CD4-positive, alpha-beta T cell treated with Interleukin-2 at 100 ng/mL for 4 hours (primary cell): ENCODE measurements around the gene ALKBH5.
A peak's percentile ranks its signal among the peaks of the same experiment; 100 is the strongest.
"Not testable (repeated sequence)": the region's sequence is repeated elsewhere in the genome, so short reads cannot be mapped to it uniquely, and the experiment has no call there.

Experiments used
- DNase-seq: peaks from one replicate; pipeline ENCODE4 v3.0.0-alpha.2; 2020; ENCODE audit warnings: low spot score

Gene ALKBH5

DNA sequence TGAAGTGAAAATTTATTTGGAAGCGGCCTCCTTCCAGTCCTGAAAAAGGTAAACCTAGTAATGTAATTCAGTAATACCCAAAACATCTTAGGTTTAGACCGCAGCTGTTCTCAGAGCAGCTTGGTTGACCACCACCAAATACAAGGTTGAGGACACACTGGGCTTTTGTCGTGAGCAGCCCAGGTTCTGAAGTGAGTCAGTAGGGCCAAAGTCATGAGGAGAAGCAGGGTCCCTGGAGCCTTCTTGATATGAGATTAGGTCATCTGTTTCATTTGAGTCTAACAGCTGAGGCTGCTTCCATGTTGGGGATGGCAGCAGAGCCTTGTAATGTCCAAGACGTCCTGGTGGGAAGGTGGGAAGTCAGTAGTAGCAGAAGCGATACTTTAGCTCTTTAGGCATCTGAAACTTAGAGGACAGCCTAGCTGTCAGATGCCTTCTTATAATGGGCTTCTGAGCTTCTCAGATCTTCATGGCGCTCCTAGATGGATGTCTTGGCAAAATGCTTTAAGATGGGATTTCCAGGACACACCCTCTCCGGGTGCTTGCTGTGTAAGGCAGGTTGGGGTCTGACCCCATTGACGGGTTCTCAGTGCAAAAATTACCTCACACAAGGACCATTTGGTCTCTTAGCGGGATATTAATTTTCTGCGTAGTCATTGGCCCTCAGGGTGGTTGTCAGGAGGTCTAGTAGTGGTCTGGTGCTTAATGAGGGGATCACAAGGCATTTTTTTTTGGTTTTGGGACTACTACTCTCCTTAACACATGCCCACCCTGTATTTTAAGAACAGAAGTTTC is 2.4 kb downstream of the ALKBH5 start:
- DNase-seq: no peak

DNA sequence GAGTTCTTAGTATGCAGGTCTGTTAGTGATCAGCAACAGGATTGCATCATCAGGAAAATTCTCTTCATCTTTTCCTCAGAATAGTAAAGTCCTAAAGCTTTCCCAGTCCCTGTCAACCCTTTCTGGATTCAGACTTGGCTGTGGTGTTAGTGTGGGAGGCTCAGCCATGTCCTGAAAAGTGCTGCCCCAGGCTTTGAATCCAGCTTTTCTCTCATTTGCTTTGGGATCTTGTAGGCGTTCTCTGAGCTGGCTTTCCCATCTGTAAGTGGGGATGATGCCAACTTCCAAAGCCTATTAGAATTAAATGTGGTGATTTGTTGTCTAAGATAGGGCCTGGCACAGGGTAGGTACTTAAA is 3.0 kb downstream of the ALKBH5 start:
- DNase-seq: no peak

DNA sequence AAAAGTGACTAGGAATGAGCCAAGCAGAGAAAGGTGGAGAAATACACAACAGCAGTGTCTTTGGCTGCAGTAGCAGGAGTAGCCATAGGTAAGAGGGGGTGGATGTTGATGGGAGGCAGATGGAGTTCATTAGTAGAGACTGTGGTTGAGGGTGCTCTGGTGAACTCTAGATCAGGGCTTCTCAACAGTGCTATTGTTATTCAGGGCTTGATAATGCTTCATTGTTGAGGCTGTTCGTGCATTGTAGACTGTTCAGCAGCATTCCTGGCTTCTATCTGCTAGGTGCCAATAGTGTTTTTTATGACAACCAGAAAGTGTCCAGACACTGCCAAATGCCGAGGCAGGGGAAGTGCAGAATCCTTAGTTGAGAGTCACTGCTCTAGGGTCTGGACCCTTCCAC is 3.6 kb downstream of the ALKBH5 start:
- no peak for DNase-seq

DNA sequence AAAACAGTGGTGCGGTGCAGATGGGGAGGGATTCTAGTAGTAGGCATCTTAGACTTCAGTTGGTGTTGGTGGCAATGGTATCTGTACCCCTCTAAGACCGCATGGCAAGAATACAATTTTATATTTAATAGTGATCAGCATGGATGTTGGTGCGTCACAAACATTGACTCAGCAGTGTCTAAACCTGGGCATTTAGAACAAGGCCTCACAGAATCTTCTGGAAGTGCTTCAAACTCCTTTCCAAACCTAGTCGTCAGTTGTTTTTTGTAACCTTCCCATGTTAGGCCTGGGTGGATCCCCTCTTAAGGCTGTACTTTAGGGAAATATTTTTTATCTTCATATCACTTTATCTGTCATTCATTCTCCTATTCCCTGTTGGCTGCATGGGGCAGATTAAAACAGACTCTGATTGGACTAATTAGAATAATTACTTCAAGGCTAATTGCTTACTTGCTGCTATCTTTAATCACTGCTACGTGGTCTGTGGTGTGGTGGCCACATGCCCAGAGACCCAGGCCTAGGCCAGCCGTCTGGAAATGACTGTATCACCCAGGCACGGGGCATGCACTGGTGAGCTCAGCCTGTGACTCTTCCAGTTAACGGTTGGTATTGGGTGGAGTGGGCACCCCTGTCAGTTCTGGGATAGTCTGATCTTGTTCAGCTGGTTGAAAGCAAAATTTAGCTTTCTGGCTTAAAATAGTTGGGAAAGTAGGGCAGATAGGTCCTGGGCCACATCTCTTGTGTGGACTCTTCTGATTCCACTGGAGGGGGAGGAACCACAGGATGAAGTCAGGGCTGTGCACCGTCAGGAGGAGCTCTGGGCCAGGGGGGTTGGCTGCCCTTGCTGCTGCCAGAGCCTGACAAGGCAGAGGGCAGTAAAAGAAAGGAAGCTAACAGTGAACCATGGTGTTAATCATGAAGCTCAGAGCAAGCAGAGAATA is 4.5 kb downstream of the ALKBH5 start:
- peak; percentile 7 for DNase-seq

DNA sequence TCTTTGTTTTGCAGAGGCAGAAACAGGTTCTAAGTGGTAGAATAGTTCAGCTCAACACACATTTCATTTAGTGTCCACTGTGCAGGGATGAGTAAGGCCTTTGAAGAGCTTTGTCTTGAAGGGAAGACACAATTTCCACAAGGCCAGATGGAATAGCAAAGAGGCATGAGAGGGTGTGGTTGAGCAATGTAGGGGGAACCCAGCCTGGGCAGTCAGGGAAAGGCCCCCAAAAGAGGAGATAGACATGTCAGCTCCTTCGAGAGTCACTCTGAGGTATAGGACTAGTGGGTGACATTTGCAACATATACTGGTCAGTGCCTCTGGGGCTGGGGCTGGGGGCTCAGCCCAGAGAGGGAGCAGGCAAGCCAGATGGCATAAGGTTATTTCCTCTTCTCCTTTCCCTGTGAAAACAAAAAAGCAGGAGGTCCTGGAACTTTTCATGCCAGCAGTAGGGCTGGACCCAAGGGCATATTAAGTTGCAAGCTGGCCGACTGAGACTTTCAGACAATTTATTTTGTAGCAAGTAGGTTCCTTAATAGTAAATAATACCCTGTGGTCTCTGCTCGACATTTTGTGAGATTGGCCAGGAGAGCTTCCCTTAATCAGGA is 7.1 kb downstream of the ALKBH5 start:
- DNase-seq: no peak

DNA sequence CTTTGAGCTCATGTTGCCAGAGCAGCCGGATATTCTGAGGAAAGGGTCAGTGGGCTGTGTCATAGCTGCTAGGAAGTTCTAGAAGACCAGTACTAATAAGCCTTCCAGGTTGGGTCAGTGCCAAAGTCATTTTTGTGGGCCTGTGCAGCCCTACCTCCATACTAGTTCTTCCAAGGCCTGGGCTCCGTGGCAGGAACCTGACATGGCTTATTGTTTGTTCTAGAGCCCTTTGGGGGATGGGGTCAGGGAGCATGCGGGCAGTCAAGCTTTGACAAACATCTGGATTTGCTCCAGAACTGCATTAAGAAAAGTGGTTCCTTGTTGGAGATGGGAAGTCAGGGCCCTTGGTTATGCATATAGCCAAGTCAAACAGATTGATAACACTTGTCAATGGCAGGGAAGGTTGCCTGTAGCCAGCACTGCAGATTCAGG is 7.6 kb downstream of the ALKBH5 start:
- no peak for DNase-seq

DNA sequence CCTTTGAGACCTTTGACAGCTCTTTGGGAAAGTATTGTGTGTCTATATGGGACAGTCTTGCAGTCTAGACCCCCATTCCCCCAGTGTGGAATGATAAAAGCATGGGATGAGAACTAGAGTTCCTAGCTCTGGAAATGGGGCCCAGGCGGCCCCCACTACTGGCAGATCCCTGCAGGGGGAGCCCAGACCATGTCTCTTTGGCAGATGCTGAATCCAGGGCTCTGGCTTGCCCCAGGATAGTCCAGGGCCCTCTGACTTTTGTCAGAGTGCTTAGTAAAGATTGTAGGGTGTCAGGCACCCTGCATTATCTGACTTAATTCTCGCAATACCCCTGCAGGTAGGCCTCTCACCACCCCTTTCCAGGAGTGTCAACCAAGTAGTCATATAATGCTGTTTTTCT is 8.3 kb downstream of the ALKBH5 start:
- no peak for DNase-seq

DNA sequence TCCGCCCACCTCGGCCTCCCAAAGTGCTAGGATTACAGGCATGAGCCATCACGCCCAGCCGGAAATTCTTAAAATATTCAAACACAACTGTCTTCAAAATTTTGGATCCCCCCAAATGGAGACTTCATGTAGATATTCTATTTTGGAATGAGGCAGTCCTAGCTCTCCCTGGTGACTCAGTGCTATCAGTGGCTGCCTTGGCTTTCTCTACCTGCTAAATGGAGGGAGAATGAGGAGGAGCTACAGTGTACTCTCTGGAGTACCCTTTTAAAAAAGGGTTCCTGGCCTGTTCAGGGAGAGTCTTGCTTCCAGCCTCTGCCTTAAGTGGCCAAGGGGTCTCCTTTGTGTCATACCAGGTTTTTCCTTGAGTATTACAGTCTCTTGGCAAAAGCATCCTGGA is 10.8 kb downstream of the ALKBH5 start:
- no peak for DNase-seq

DNA sequence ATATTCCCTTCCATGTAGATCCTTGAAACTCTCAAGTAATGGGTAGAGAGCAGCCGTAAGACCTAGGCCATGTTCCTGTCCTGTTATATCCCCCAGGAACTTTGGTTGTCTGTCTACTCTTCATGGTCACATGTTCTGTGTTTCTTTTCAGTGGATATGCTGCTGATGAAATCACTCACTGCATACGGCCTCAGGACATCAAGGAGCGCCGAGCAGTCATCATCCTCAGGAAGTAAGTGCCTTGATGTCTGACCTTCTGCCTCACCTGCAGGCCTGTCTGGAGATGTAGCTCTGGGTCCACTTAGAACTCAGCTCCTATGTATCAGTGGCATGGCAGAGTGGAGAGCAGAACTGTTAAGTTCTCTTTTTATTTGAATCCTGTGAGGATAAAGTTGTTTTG is 11.2 kb downstream of the ALKBH5 start:
- DNase-seq: no peak

DNA sequence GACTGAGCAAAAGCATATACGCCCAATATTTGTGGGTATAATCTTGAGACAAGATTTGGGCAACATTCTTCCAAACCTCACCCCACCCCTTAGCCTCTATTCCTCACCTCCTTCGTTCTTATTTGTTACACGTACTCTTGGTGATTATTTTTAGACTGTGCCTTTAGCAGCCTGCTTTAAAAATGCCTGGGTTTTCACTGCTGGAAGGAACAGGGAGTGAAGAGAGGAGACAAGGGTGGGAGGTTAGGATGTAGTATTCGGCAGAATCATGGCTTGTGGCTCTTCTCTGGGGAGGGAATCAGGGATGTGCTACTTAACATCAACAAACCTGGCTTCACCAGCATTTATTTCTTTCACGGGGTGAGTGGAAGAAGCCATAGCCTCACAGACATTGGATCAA is 11.6 kb downstream of the ALKBH5 start:
- DNase-seq: no peak

DNA sequence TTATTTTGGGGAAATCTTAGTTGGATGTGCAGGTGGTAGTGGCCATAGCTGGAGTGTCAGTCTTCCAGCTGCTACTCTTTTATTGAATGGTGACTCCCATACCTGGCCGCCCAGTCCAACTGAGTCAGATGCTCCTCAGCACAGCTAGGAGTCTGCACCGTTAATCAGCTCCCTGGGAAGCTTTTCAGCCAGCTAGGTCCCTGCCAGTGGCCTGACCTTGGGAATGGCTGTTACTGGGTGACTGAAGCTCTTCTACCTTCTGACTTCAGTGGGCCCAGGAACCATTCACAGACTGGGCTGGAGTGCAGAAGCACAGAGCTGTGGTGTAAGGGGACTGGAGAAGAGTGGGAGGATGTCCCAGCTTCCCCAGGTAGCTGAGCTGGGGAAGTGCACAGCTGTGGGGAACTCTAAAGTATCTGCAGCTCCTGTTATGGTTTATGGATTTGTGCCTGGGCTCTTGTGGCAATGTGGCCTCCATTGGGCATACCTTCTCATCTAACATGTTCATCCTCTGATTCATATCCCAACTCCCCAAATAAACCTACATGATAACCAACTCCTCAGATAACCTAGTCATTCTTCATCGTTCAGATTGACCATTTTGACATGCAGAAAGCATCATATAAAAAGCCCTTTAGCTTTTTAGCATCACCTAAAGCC is 14.0 kb downstream of the ALKBH5 start:
- no peak for DNase-seq

DNA sequence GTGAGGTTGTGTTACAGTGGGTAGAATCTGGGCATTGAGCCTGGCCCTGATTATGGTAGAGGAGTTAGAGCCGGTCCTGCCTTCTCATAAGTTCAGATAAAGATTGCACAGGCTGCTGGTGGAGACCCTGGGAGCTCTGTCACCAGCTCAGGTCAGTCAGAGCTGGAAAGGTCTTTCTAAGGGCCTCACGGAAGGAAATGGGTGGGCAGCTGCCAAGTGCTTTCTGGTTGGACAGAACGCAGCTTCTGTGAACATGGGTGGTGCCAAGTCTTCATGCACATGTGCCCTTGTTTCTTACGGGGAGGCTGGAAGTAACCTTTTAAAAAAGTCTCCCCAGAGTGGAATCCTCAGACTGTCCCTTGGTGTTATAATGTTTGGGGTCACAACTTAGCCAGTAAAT is 14.9 kb downstream of the ALKBH5 start:
- DNase-seq: no peak

DNA sequence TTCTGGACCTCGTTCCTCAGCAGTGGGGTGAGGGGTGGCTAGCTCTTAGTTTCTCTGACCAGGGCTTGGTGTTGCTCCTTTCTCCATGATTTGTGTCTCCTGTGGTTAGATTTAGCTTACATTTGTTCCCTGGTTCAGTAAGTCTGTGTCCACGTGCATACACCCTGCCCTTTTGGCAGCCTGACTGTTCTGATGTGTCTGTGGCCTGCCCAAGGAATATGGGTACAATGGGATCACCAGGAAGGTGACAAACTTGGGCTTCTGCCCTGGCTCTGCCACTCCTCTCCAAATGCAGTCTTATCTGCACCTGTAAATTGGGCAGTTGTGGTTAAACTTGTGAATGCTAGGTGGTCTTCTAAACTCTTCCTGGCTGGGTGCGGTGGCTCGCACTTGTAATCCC is 17.5 kb downstream of the ALKBH5 start:
- no peak for DNase-seq

DNA sequence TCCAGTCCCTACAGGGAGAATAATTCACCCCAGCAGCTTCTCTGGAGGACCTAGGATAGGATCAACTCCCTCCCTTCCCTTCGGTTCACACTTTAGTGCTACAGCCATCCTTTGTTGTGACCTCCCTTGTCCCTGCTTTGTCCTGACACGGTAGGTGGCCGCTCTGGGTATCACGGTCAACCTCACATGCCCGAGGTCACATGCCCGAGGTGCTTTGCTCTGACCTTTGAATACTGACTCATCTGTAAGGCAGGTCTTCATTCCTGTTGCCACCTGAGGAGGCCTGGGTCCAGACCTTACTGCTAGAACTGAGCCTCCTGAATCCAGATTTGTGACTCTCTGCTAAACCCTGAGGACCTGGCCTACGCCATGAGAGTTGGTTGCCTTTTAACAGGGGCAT is 19.7 kb downstream of the ALKBH5 start:
- DNase-seq: no peak

DNA sequence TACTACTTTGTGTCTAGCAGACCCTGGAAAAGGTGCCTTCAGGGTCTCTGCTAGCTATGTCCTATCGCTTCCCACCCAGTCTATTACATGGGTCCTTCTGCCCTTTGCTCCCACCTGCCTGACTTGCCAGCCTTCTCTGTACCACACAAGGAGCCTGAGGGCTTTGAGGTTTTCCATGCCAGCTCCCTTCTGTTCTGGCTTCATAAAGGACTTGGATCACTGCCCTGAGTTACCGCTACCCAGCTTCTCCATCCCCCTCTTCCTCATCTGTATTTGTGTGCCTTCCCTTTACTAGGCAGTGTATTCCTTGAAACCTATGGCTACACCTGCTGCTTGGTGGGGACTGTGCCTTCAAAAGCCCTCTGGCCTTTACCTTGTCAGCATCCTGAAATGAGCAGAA is 22.2 kb downstream of the ALKBH5 start:
- DNase-seq: no peak

DNA sequence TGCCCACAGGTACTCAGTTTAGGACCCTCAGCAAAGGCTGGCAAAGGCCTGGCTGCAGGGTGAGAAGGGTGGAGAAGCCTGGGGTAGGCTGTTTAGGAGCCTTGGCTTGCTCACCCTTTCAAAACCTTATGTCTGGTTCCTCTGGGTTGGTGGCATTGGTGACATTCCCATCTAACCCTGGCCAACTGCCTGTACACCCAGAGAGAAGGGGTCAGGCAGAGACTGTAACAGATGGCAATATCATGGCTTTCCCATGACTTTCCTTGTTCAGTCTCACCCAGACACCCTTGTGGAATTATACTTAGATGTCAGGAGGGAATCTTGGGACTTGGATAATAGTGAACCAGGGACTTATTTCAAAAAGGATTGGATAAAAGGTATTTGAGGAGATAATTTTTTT is 23.3 kb downstream of the ALKBH5 start:
- DNase-seq: no peak

DNA sequence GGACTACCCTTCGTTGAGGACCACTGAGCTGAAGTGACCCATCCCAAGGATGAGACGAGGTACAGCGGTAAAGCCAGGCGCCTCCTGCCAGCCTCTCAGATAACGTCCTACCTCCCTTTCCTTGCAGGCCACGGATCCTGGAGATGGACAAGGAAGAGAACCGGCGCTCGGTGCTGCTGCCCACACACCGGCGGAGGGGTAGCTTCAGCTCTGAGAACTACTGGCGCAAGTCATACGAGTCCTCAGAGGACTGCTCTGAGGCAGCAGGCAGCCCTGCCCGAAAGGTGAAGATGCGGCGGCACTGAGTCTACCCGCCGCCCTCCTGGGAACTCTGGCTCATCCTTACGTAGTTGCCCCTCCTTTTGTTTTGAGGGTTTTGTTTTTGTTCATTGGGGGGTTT is 24.5 kb downstream of the ALKBH5 start:
- no peak for DNase-seq

DNA sequence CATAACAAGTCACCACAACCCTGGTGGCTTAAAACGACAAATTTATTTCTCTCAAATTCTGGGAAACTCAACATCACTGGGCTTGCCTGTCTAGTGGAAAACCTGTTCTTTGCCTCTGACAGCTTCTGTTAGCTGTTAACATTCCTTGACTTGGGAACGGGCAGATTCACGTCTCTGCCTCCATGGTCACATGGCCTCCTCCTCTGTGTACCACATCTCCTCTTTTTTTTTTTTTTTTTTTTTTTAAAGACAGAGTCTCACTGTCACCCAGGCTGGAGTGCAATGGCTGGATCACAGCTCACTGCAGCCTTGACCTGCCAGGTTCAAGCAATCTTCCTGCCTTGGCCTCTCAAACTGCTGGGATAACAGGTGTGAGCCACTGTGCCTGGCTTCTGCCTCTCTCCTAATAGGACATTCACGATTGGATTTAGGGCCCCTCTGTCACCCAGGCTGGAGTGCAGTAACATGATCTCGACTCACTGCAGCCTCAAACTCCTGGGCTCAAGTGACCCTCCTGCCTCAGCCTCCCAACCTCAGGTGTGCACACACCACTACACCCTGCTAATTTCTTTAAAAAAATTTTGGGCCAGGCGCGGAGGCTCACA is 30.1 kb downstream of the ALKBH5 start:
- DNase-seq: no peak

DNA sequence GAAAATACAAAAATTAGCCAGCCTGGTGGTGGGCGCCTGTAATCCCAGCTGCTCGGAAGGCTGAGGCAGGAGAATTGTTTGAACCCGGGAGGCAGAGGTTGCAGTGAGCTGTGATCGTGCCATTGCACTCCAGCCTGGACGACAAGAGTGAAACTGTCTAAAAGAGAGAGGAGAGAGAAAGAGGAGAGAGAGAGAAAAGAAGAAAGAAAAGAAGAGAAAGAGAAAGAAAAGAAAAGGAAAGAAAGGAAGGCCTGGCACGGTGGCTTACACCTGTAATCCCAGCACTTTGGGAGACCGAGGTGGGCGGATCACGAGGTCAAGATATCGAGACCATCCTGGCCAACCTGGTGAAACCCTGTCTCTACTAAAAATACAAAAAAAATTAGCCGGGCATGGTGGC is 33.3 kb downstream of the ALKBH5 start:
- not testable (repeated sequence) for DNase-seq

DNA sequence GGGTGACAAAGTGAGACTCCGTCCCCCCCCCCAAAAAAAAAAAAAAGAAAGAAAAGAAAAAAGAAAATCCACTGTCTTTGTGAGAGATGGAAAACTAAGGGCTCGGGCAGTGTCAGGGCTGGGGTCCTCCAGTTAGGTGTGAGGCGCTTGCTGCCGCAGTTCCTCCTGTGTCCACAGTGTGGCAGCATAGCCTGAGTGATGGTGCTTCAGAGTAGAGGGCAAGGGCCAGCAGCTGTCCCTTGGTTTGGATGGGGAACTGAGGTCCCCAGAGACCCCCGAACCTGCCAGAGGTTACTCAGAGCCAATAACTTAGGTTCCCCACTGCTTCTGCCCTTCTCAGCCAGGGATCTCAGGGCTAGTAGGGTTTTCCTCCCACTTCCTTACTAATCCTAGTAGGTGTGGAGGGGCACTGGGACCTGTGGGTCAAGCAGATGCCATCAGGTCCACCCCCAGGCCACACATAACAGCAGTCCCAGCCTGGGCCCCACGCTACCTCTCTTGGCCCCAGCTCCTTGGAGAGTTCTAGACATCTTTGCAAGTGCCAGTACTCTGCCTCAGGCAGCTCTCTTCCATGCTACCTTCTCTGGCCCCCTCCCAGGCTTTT is 33.9 kb downstream of the ALKBH5 start:
- DNase-seq: peak; percentile 78

DNA sequence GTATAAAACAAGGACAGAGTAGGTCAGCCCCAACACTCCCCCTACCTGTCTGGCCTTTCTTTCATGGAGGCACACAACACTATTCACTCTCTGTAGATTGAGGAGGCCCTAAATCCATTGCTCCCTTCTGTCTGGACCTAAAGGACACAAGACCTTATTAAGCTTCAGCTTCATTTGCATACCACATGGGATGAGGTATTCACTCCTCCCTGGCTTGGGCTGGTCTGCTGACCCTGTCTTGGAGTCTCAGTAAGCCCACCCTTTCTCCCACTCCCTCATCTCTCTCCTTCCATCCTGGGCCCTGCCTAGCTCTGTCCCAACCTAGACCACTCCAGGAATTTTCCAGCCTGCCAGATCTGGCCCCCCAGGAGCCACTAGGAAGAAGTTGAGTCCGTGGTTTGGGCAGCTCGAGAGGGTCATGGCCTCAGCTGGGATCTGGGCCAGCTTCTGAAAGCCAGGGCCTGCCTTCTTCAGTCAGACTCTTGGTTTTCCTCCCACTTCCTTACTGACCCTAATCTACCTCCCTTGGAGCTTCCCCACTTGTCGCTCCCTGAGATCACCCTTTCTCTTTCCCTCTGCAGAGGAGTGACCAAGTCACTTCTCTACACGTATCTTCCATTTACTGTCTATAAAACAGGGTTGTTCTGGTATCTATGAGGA is 35.3 kb downstream of the ALKBH5 start:
- no peak for DNase-seq
